OCI-LY1 (cell line): ENCODE data around the gene PTBP2.

Source experiments
- H2AFZ ChIP-seq: fragments of 200-600 bp; sonication (generic), shearing (Covaris generic); 2 replicates; pipeline ENCODE4 v1.6.0; 2014; ENCODE audit warnings: antibody characterized with exemption, mild to moderate bottlenecking, low read length
- H3F3A ChIP-seq: fragments of 200-600 bp; sonication (generic), shearing (Covaris generic); 2 replicates; pipeline ENCODE4 v1.6.0; 2014; ENCODE audit warnings: mild to moderate bottlenecking, antibody characterized with exemption, low read length, moderate library complexity; ENCODE audit not compliant: insufficient read depth
- H3K27ac ChIP-seq: fragments of 200-600 bp; sonication (generic); 2 replicates; pipeline ENCODE4 v1.5.1; 2014; ENCODE audit warnings: low read length, mixed run types, mild to moderate bottlenecking, low read depth; ENCODE audit not compliant: poor library complexity, severe bottlenecking
- H3K27me3 ChIP-seq: fragments of 200-600 bp; sonication (generic); 2 replicates; pipeline ENCODE4 v1.6.0; 2014; ENCODE audit warnings: antibody characterized with exemption, mild to moderate bottlenecking, low read length, moderate library complexity; ENCODE audit not compliant: insufficient read depth
- H3K36me3 ChIP-seq: fragments of 200-600 bp; sonication (generic); 2 replicates; pipeline ENCODE4 v1.6.1; 2014; ENCODE audit warnings: mild to moderate bottlenecking, antibody characterized with exemption, low read length, moderate library complexity, mixed read lengths; ENCODE audit not compliant: insufficient read depth
- H3K4me1 ChIP-seq: fragments of 200-600 bp; sonication (generic); 2 replicates; pipeline ENCODE4 v1.5.1; 2014; ENCODE audit warnings: mild to moderate bottlenecking, low read length, moderate library complexity; ENCODE audit not compliant: insufficient read depth, severe bottlenecking
- H3K4me2 ChIP-seq: fragments of 200-600 bp; sonication (generic), shearing (Covaris generic); 2 replicates; pipeline ENCODE4 v1.6.1; 2014; ENCODE audit warnings: low read length
- H3K4me3 ChIP-seq: fragments of 200-600 bp; sonication (generic); 2 replicates; pipeline ENCODE4 v1.5.1; 2014; ENCODE audit warnings: low read length, low read depth, mild to moderate bottlenecking, mixed read lengths; ENCODE audit not compliant: poor library complexity, severe bottlenecking
- H3K79me2 ChIP-seq: fragments of 200-600 bp; shearing (Covaris generic); 2 replicates; pipeline ENCODE4 v1.6.1; 2016; ENCODE audit warnings: mixed run types, low read length, mixed read lengths; ENCODE audit not compliant: insufficient read depth
- H3K9ac ChIP-seq: fragments of 200-600 bp; sonication (generic), shearing (Covaris generic); 2 replicates; pipeline ENCODE4 v1.6.1; 2014; ENCODE audit warnings: mild to moderate bottlenecking, low read length, mixed read lengths
- H3K9me2 ChIP-seq: fragments of 200-600 bp; sonication (generic), shearing (Covaris generic); 2 replicates; pipeline ENCODE4 v1.6.1; 2014; ENCODE audit warnings: low read depth, mild to moderate bottlenecking, low read length, mixed read lengths
- H3K9me3 ChIP-seq: fragments of 200-600 bp; shearing (Covaris generic); 2 replicates; pipeline ENCODE4 v1.6.1; 2014; ENCODE audit warnings: low read length, mixed read lengths
- H4K20me1 ChIP-seq: fragments of 200-600 bp; sonication (generic), shearing (Covaris generic); 2 replicates; pipeline ENCODE4 v1.6.0; 2016; ENCODE audit warnings: mild to moderate bottlenecking, low read length; ENCODE audit not compliant: insufficient read depth
- CTCF ChIP-seq: fragments of 200-600 bp; sonication (generic), shearing (Covaris generic); IDR thresholded peaks from 2 replicates; pipeline ENCODE4 v1.5.1; 2017; ENCODE audit warnings: mild to moderate bottlenecking, antibody characterized with exemption, low read length, moderate library complexity, mixed read lengths
- EZH2 ChIP-seq: fragments of 200-600 bp; sonication (generic), shearing (Covaris generic); IDR thresholded peaks from 2 replicates; pipeline ENCODE4 v1.8.0; 2017; ENCODE audit warnings: borderline replicate concordance, mixed run types, mild to moderate bottlenecking, antibody characterized with exemption, low read length, moderate library complexity, mixed read lengths

The PTBP2 gene

GRCh38 chr1:96683931-96684330 is 37.7 kb upstream of the PTBP2 start:
- no peaks in the 10 kb centered on the region for H3K79me2 ChIP-seq
- H3K27ac ChIP-seq = no peak overlapping the region
- TF ChIP-seq CTCF (no peak), EZH2 (no peak)
- no peaks in the 10 kb centered on the region; the same call in 1 of the 2 replicates for H4K20me1 ChIP-seq
- no peaks in the 10 kb centered on the region for H3K4me1 ChIP-seq
- no peak overlapping the region for H3K4me3 ChIP-seq
- H3K36me3 ChIP-seq = no peaks in the 10 kb centered on the region
- no peaks in the 10 kb centered on the region for H3K27me3 ChIP-seq
- H3K9me3 ChIP-seq = no peaks in the 10 kb centered on the region
- no peaks in the 10 kb centered on the region for H3K9me2 ChIP-seq
- no peak overlapping the region for H2AFZ ChIP-seq
- no peak overlapping the region for H3K9ac ChIP-seq
- H3K4me2 ChIP-seq = no peak overlapping the region
- H3F3A ChIP-seq = no peaks in the 10 kb centered on the region

DNA sequence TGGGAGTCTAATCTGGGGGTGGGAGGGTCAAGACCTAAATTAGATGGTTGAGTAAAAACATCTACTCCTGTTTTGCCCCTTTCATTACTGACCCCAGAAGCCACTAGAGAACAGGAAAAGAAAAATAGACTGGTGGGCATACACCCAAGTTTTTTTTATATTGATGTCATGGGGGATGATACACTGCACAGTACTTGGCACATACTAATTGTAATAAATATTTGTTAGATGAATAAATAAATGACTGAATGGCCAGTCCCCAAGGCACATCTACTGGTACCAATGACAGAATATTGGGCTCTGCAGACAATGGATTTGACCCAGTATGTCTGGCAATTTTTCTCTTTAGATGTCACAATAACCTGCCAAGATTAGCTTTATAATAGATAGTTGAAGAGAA is 36.8 kb upstream of the PTBP2 start:
- Histone ChIP-seq H3K27me3 (no peaks in the 10 kb centered on the region), H3K36me3 (no peaks in the 10 kb centered on the region)

DNA sequence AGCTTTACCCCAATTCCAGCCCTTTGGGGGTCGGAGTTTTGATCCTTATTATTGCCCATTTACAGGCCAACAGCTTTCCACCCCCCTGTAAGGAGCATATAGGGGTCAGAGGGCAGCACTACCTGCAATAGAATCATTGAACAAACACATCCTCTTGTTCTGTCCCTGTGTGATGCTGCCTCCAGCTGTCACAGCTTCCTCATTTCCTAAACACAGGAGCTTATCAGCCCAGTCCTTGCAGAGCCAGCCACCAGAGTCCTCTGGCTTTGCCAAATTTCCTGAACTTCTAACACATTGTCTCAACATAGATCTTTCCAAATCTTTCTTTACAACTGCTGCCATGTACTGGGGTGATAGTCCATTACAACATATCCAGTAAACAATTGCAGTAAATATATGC is 32.8 kb upstream of the PTBP2 start:
- Histone ChIP-seq H2AFZ (no peak overlapping the region), H3K36me3 (no peaks in the 10 kb centered on the region), H3K79me2 (no peaks in the 10 kb centered on the region), H3K4me2 (no peak overlapping the region), H3K9me2 (no peaks in the 10 kb centered on the region), H3K9ac (no peak overlapping the region), H3K27ac (no peak overlapping the region), H3K27me3 (no peaks in the 10 kb centered on the region; the same call in 1 of the 2 replicates), H3K4me1 (no peaks in the 10 kb centered on the region), H3K4me3 (no peak overlapping the region), H4K20me1 (no peaks in the 10 kb centered on the region; the same call in 1 of the 2 replicates), H3F3A (no peaks in the 10 kb centered on the region), H3K9me3 (no peaks in the 10 kb centered on the region)
- TF ChIP-seq EZH2 = no peak

More for the DNA sequence above, 36.8 kb upstream of the PTBP2 start:
- H3K4me2 ChIP-seq = no peak overlapping the region
- H3K9me3 ChIP-seq = no peaks in the 10 kb centered on the region
- no peak overlapping the region for H2AFZ ChIP-seq
- H4K20me1 ChIP-seq = no peaks in the 10 kb centered on the region; the same call in 1 of the 2 replicates
- H3K79me2 ChIP-seq = no peaks in the 10 kb centered on the region
- H3K27ac ChIP-seq = no peak overlapping the region
- no peaks in the 10 kb centered on the region for H3F3A ChIP-seq
- no peaks in the 10 kb centered on the region for H3K9me2 ChIP-seq
- H3K4me3 ChIP-seq = no peak overlapping the region
- no peak overlapping the region for H3K9ac ChIP-seq
- no peaks in the 10 kb centered on the region for H3K4me1 ChIP-seq
- no peak for TF ChIP-seq CTCF
- TF ChIP-seq EZH2 = no peak

- TF ChIP-seq CTCF (no peak), EZH2 (no peak)
- Histone ChIP-seq H3F3A (no peaks in the 10 kb centered on the region), H3K27ac (no peak overlapping the region), H3K9me3 (no peaks in the 10 kb centered on the region), H3K36me3 (no peaks in the 10 kb centered on the region), H3K9ac (no peak overlapping the region), H3K4me2 (no peak overlapping the region), H2AFZ (no peak overlapping the region), H3K9me2 (no peaks in the 10 kb centered on the region), H3K79me2 (no peaks in the 10 kb centered on the region), H3K27me3 (no peaks in the 10 kb centered on the region; the same call in 1 of the 2 replicates), H4K20me1 (no peaks in the 10 kb centered on the region), H3K4me1 (no peaks in the 10 kb centered on the region), H3K4me3 (no peak overlapping the region)
Measured at GRCh38 chr1:96695954-96696353, 25.6 kb upstream of the PTBP2 start.
